HTR-8/SVneo (cell line): ENCODE measurements around the gene COLQ.
"Not testable (repeated sequence)": the region's sequence is repeated elsewhere in the genome, so short reads cannot be mapped to it uniquely, and the experiment has no call there.

ENCODE experiments used
- DNase-seq: peaks from one replicate; pipeline ENCODE4 v3.0.0; 2011; ENCODE audit warnings: low spot score, mixed read lengths; ENCODE audit not compliant: insufficient read length
- FAIRE-seq: peaks from 2 replicates; lab custom pipeline; 2011; peaks lifted over from hg19 to GRCh38; lab: Jason Lieb, UNC

COLQ gene

GRCh38 chr3:15462451-15462850 is 59.1 kb downstream of the COLQ start:
- DNase-seq (no peak), FAIRE-seq (no peak)

DNA sequence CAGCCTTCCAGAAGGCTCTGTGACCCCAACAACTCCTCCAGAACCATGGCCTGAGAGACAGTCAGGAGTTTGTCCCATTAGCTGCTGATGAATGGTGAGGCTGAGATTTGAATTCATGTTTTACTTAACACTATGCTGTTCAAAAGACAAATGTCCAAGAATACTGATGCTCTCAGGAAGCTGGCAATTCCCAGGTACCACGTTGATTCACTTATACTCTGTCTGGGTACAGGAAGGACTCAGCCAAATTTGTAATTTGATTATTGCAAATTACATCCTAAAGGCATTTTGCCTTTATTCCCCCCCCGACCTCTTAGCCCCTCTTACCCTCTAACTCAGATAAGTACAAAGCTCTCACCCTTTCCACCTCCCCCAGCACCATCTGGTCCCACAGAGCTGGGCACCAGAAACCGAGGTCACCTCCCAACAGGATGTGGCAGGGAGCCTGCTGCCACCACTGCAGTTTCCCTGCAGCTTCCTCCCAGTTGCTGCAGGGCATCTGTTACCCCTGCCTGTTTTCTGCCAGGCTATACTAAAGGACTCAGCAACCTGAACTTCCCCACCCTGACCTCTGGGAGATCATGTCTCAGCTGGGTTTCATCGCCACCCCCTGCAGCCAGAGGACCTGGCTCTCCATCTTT is 60.5 kb downstream of the COLQ start:
- peak; percentile 10 for DNase-seq
- no peak for FAIRE-seq

DNA sequence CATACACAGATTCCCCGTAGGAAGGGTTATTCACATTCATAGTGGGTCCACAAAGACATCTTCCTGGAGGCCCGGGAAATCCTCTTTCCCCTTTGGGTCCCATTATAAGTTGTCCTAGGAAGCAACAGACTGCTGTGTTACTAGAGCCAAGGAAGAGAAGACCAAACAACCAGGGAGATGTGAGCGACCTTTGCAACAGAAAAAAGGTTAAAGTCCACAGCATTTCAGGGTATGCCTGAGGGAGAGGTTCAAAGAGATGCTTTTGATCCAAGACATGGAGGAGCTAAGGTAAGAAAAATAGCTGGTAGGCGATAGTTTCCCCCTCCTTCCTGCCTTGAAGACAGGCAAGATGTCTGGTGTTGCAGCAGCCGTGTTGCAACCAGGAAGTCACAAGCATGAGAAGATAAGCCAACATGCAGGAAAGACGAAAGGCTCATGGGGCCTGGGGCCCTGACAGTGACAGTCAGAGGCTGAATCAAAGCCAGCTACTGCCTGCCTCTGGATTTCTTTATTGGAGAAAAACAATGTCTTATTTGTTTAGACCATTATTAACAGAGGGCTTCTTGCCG is 63.2 kb downstream of the COLQ start:
- FAIRE-seq, result no peak
- no peak for DNase-seq

DNA sequence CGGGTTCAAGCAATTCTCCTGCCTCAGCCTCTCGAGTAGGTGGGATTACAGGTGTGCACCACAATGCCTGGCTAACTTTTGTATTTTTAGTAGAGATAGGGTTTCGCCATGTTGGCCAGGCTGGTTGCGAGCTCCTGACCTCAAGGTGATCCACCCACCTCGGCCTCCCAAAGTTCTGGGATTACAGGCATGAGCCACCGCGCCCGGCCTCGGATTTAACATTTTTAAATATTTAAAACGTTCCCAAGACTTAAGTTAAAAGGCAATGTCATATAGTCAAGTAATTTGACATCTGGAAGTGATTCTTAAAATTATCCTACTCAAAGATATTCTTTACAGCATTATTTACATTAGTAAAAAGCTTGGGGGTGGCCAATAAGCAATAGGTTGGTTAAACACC is 64.6 kb downstream of the COLQ start:
- not testable (repeated sequence) for DNase-seq, FAIRE-seq

GRCh38 chr3:15456321-15456720 is 65.2 kb downstream of the COLQ start:
- no peak for FAIRE-seq

GRCh38 chr3:15455756-15456155 is 65.8 kb downstream of the COLQ start:
- FAIRE-seq, result no peak
- DNase-seq, result no peak

More at GRCh38 chr3:15456321-15456720, 65.2 kb downstream of the COLQ start:
- no peak for DNase-seq

DNA sequence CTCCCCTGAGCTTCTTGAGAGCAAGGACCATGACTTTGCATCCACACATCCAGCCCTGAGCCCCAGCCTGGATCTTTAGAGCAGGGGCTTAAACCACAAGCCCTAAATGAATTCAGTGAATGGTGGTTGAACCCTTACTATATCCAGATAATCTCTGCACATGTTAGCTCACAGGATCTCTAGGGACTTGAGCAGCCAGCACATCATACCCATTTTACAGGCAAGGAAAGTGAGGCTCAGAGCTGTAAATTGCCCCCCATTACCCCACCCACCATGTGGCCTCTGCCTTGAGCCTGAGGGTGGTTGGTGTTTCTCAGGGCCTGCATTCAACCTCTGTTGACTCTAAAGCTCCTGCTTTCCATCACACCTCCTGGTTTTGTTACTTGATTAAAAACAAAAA is 66.5 kb downstream of the COLQ start:
- FAIRE-seq, result no peak
- no peak for DNase-seq

- DNase-seq, result no peak
- no peak for FAIRE-seq
These were observed 67.4 kb downstream of the COLQ start for GRCh38 chr3:15453991-15454625.

DNA sequence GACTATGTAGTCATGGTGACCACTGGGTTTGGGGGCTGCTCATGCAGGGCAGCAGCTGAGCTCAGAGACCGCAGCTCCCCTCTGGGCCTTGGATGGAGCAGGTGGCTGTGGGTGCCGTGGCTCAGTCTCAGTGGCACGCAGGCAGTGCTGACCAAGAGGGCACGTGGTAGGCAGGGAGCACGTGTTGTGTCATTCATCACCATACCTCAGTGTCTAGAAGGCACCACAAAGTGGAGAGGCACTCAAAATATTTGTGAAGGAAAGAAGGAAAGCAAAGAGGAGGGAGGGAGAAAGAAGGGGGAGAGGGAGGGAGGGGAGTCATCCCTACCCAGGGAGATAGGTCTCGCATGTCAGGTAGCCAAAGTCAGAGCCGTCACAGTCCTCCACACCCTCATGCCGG is 68.0 kb downstream of the COLQ start:
- peak; percentile 9 for FAIRE-seq
- no peak for DNase-seq

DNA sequence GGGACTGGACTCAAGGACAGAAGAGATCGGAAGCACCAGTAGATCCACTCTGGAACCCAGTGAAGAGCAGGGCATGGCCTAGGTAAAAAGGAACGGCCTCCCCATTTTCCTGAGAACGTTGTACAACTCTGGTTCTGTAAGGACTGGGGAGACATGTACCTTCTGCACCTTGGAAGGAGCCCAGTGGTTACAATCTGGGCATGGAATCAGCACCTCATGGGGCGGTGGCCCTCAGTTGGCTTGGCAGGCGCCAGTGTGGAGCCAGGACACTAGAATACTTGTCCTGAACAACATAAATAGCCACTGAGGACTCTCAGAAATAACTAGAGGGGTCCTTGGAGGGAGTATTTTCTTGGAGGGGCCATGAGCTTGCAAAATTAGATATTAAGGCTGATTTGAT is 68.5 kb downstream of the COLQ start:
- FAIRE-seq (no peak), DNase-seq (no peak)

DNA sequence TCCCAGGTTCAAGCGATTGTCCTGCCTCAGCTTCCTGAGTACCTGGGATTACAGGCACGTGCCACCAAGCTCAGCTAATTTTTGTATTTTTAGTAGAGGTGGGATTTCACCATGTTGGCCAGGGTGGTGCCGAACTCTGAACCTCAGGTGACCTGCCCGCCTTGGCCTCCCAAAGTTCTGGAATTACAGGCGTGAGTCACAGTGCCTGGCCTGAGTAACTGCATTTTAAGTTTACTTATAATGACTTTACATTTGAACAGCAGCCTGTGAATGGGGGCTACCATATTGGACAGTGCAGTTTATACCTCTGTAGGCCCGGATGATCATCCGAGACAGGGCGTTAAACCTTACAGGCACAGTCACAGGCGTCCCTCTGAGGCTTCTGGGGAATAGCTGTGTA is 69.3 kb downstream of the COLQ start:
- FAIRE-seq (no peak), DNase-seq (no peak)

GRCh38 chr3:15451216-15452113 is 70.0 kb downstream of the COLQ start:
- FAIRE-seq (no peak), DNase-seq (no peak)

DNA sequence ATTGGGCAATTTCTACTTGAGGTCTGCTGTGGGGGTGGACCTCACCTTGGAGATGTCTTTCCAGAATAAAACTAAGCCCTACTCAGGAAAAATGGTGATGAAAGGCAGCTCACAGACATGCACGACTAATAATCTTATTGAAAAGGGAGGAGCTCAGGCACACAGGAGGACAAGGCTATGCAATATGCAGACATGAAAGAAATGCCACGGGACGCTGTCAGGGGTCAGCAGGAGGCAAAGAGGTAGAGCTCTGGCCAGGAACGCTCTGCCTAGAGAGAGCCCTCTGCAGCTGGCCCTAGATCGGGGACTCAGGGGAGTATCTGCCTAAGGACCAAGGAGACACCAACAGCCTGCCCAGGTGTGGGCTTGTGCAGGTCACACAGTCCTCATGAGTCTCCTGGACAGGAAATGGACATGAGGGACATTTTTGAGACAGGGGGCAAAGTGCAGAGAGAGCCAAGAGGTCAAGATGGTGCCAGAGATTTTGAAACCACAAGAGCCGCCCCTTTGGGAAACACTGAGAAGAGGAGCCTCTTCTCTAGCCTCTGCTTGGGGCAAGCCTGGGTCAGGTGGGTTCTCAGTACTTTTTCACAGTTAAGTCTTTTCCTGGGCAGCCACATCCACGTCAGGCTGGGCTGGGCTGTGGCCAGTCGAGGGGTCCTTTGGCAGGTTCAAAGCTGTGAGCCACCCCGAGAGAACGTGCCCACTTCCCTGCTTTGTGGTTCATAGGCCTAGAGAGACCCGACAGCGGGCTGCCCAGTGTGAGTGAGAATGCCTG is 70.9 kb downstream of the COLQ start:
- no peak for FAIRE-seq
- DNase-seq, result no peak

DNA sequence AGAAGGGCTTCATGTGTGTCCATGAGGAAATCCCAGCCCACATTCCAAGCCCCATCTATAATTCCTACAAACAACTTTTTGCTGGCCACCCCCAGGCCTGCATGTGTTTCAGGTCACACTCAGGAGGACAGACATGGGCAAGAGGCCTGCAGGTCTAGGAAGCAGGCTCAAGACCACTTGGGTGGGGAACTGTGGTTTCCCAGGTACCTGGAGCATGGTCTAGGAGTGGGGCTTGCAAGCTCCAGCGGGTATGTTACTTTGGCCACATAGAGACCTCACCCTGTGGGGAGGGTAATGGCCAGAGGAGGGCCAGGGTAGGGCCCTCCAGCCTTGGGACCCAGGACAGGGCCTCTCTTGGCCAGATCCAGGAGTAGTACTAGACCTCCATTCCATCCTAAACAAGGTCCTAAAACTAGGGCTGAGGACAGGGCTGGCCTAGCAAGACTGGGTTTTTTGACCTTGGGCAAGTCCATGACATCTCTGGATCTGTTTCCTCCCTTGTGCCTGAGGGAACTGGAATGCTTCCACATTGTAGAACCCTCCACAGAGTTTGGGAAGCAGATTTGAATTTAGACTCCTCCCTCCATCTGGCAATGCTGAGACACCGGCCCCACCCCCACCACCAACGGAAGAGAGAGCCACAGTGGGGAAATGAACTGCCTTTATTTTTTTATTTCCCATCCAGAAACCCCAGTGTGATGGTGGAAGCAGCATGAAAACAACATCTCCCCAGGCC is 71.8 kb downstream of the COLQ start:
- DNase-seq (no peak), FAIRE-seq (no peak)

DNA sequence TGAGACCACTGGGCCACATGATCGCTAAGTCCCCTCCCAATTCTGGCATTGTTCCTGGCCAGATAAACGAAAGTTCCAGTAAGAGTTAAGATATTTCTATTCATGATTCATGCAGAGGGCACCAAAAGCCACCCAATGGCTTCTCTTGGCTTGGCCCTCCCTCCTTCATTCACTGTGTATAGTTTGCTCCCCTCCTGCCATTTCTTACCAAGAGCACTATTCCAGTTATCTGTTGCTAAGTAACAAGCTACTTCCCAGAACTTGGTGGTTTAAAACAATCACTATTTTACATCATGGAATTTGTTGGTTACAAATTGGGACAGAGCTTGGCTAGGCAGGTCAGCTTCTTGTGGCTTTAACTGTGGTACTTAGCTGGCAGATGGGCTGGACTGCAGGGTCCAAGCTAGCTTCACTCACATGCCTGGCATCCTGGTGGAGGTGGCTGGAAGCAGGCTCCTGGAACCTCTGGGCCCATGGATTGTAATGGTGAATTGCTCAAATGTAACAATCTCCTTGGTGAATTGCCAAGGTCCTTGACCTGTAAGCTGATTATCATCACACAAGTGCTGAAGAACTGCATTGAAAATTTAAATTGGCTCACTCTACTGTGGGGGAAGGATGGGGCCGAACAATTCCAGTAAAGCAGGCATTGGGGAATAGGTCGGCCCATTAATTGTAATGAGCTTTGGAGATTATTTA is 77.5 kb downstream of the COLQ start:
- no peak for FAIRE-seq
- DNase-seq, result no peak

- DNase-seq, result no peak
These were observed 80.6 kb downstream of the COLQ start for GRCh38 chr3:15440891-15441290.

DNA sequence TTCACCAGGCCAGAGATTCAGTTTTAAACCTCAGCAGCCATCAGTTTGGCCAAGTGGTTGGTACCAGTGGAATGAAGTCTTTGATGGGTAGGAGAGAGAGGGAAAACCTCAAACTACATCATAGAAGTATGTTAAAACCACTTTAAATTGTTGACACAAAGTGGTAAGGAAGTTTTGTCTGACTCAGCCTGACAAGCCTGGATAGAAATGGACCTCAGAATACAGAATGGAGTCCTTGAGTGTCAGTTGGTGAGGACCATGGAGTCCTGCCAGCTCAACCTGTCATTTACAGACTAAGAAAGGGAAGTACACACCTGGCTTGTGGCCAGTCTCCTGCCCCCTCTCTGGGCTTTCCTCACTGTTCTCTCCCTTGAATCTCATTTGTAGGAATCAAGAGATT is 82.0 kb downstream of the COLQ start:
- DNase-seq (no peak), FAIRE-seq (no peak)

More at GRCh38 chr3:15440891-15441290, 80.6 kb downstream of the COLQ start:
- FAIRE-seq, result no peak

GRCh38 chr3:15438983-15439382 is 82.5 kb downstream of the COLQ start:
- DNase-seq, result no peak
- FAIRE-seq, result no peak

GRCh38 chr3:15436246-15436645 is 85.3 kb downstream of the COLQ start:
- FAIRE-seq (no peak), DNase-seq (no peak)
